SK-N-SH (cell line): ENCODE data around the gene RNF212.

Experiments used
- CTCF ChIP-seq: fragments of 200-600 bp; sonication (generic); IDR thresholded peaks from 2 replicates; pipeline ENCODE4 v1.6.1; 2017; ENCODE audit warnings: antibody characterized with exemption, mild to moderate bottlenecking, moderate library complexity
- ELF1 ChIP-seq: IDR thresholded peaks from 2 replicates; pipeline ENCODE4 v1.4.0; 2012
- MXI1 ChIP-seq: IDR thresholded peaks from 2 replicates; pipeline ENCODE4 v1.6.1; 2012; ENCODE audit warnings: mild to moderate bottlenecking, low read depth, low read length, improper control_type of control experiment
- NFIC ChIP-seq: IDR thresholded peaks from 2 replicates; pipeline ENCODE4 v1.4.0; 2012; ENCODE audit warnings: borderline replicate concordance
- RFX5 ChIP-seq: IDR thresholded peaks from 2 replicates; pipeline ENCODE4 v1.6.1; 2012; ENCODE audit warnings: mild to moderate bottlenecking, improper control_type of control experiment, low read length

DNA sequence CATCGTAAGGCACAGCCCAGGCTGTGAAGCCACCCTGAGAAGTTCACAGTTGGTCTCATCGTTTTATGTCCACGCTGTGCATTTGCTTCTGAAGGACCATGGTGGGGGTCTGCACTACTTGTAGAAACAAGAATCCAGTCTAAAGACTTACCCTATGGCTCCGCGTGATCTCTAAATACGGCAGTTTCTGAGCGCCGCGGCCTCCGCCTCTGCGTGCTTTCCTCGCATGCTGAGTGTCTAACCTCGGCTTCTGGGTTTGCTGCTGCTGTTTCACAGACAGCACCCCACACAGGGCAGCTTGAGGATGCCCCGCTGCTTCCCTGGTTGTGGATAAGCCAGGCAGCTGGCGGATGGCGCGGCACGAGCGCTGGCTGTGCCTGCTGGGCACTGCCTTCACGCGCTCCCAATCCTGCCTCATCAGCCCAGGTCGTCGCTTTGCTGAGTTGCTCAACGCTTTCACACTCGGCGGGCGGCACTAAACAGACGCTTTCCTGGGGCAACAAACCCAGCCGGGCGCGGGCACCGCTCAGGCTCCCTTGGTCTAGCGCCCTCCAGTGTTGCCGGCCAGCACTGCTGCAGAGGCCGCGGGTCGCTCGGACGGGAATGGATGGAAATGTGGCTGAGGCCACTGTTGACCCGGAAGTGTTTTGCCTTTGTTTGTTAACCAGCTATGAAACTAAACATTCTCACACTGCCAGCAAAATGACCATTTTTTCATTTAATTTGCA is 62.7 kb downstream of the RNF212 start:
- TF ChIP-seq CTCF (no peak), MXI1 (no peak), ELF1 (no peak), NFIC (no peak), RFX5 (no peak)
